Measurements from ENCODE around the gene TXNDC15. TPM values are rescaled to one million over a fixed set of nuclear protein-coding genes. Genes with fewer than 3 reads are reported as not detected.

The TXNDC15 gene
- total RNA-seq, 3 donors from 2014 or later (not counting 1 experiment from before 2014, with no cell fraction given) = 36.6 to 48.3 (median 47.8) TPM

DNA sequence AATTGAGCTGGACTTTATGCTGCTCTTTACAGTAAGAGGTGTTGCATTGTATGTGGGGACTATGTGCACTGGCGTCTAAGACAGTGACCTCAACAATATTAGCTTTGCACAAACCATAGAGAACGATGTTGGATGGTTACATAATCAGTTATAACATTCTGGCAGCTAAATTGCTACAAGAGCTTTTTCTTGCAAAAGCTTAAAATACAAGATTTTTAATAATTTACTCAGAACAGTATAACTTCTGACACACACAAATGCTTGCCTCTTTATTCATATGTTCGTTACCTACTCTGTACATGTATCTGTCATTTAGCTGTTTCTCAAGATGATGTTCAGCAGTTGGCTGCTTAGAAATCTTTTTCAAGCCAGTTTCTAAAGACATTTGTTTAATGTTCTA lies 16.8 kb upstream of the TXNDC15 start:
- H3K36me3 ChIP-seq (ENCODE audit: control insufficient read depth, insufficient read depth, low read length) = peaks cover 36% of the 10 kb centered on the region
- TF ChIP-seq, protein P1, sequence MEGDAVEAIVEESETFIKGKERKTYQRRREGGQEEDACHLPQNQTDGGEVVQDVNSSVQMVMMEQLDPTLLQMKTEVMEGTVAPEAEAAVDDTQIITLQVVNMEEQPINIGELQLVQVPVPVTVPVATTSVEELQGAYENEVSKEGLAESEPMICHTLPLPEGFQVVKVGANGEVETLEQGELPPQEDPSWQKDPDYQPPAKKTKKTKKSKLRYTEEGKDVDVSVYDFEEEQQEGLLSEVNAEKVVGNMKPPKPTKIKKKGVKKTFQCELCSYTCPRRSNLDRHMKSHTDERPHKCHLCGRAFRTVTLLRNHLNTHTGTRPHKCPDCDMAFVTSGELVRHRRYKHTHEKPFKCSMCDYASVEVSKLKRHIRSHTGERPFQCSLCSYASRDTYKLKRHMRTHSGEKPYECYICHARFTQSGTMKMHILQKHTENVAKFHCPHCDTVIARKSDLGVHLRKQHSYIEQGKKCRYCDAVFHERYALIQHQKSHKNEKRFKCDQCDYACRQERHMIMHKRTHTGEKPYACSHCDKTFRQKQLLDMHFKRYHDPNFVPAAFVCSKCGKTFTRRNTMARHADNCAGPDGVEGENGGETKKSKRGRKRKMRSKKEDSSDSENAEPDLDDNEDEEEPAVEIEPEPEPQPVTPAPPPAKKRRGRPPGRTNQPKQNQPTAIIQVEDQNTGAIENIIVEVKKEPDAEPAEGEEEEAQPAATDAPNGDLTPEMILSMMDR (IDR thresholded peaks at IDR 0.05) = no peak
- intact Hi-C loops (cut with micrococcal nuclease) = no loop called here
- H3K4me1 ChIP-seq (ENCODE audit: control insufficient read depth, insufficient read depth, low read length) = peaks cover 19% of the 10 kb centered on the region
- peaks cover 7% of the 10 kb centered on the region for H3K36me3 Mint-ChIP-seq
- H3K9me3 ChIP-seq (ENCODE audit: control insufficient read depth, insufficient read depth, low read length) = no peaks in the 10 kb centered on the region
- peaks cover 33 to 35% of the 10 kb centered on the region in 2 donors for H3K4me1 Mint-ChIP-seq
- H3K27me3 Mint-ChIP-seq (ENCODE audit: low read depth in 2 of 2) = no peaks in the 10 kb centered on the region
- no peaks in the 10 kb centered on the region for H3K9me3 Mint-ChIP-seq
- no peak for DNase-seq
- H3K27me3 ChIP-seq (ENCODE audit: control insufficient read depth, insufficient read depth, low read length) = no peaks in the 10 kb centered on the region
- 100% methylated on average over 3 of the region's 3 CpGs for WGBS (ENCODE audit: insufficient coverage)
- H3K4me3 Mint-ChIP-seq = no peak overlapping the region
- H3K4me3 ChIP-seq (ENCODE audit: low read length) = no peak overlapping the region
- H3K27ac ChIP-seq (ENCODE audit: low read length) = no peak overlapping the region
- no peak for ATAC-seq
- peak overlapping the region; percentile 17 to 26 for H3K27ac Mint-ChIP-seq

DNA sequence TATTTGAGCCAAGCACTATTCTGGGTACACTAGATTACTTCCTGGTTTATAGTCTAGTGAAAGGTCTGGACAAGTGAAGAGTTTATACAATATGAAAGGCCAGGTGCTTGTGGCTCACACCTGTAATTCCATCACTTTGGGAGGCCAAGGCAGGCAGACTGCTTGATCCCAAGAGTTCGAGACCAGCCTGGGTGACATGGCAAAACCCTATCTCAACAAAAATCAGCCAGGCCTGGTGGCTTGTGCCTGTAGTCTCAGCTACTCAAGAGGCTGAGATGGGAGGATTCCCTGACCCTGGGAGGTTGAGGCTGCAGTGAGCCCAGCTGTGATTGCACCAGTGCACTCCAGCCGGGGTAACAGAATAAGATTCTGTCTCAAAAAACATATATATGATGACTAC lies 9.5 kb upstream of the TXNDC15 start:
- peaks cover 11% of the 10 kb centered on the region in 2 donors for H3K4me1 Mint-ChIP-seq
- H3K27ac Mint-ChIP-seq = no peak overlapping the region
- TF ChIP-seq, protein P1 (IDR thresholded peaks at IDR 0.05) = no peak
- no peaks in the 10 kb centered on the region for H3K27me3 Mint-ChIP-seq (ENCODE audit: low read depth in 2 of 2)
- Histone ChIP-seq H3K9me3 (ENCODE audit: control insufficient read depth, insufficient read depth, low read length) (no peaks in the 10 kb centered on the region), H3K36me3 (ENCODE audit: control insufficient read depth, insufficient read depth, low read length) (peaks cover 2% of the 10 kb centered on the region), H3K4me3 (ENCODE audit: low read length) (no peak overlapping the region), H3K4me1 (ENCODE audit: control insufficient read depth, insufficient read depth, low read length) (peaks cover 4% of the 10 kb centered on the region), H3K27ac (ENCODE audit: low read length) (no peak overlapping the region), H3K27me3 (ENCODE audit: control insufficient read depth, insufficient read depth, low read length) (no peaks in the 10 kb centered on the region)
- no peak for DNase-seq
- no peak for ATAC-seq
- no peaks in the 10 kb centered on the region for H3K9me3 Mint-ChIP-seq
- no peak overlapping the region for H3K4me3 Mint-ChIP-seq
- intact Hi-C loops (cut with micrococcal nuclease) = no loop called here
- no peaks in the 10 kb centered on the region for H3K36me3 Mint-ChIP-seq
- 94% methylated on average over 1 of the region's 2 CpGs for WGBS (ENCODE audit: insufficient coverage)

DNA sequence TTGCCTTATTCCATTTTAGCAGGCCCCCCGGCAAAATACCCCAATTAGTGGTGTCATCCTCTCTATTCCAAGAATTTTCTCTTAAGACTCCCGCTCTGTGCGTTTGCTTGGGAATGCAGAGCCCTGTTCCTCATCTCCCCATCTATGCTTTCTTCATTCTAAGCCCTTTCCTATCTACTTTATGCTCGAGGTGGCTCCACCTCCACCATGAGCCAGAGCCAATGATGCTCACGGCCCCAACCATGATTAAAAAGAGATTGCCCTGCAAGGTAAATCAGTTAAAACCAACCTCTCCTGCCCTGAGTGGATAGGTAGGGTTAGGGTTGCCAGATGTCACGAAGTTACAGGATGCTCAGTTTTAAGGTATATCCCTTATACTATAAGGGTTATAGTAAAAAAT lies 677 bp upstream of the TXNDC15 start:
- Mint-ChIP-seq H3K36me3 (no peaks in the 10 kb centered on the region), H3K4me1 (peaks cover 23 to 35% of the 10 kb centered on the region in 2 donors), H3K4me3 (peak overlapping the region; percentile 93), H3K27me3 (ENCODE audit: low read depth in 2 of 2) (no peaks in the 10 kb centered on the region), H3K9me3 (no peaks in the 10 kb centered on the region), H3K27ac (peak overlapping the region; percentile 91 to 98)
- Histone ChIP-seq H3K4me1 (ENCODE audit: control insufficient read depth, insufficient read depth, low read length) (peaks cover 33% of the 10 kb centered on the region), H3K27ac (ENCODE audit: low read length) (peak overlapping the region; percentile 99), H3K36me3 (ENCODE audit: control insufficient read depth, insufficient read depth, low read length) (no peaks in the 10 kb centered on the region), H3K4me3 (ENCODE audit: low read length) (peak overlapping the region; percentile 66), H3K9me3 (ENCODE audit: control insufficient read depth, insufficient read depth, low read length) (no peaks in the 10 kb centered on the region), H3K27me3 (ENCODE audit: control insufficient read depth, insufficient read depth, low read length) (no peaks in the 10 kb centered on the region)
- ATAC-seq (no peak), DNase-seq (peak in 1 of 2 donors; percentile 66)
- WGBS (ENCODE audit: insufficient coverage) = 83% methylated on average over 5 of the region's 6 CpGs
- intact Hi-C loops (cut with micrococcal nuclease) = no loop called here
- TF ChIP-seq, protein P1 (IDR thresholded peaks at IDR 0.05) = no peak
